K562 (cell line): ENCODE measurements around the gene USP20. TPM values are rescaled to one million over a fixed set of nuclear protein-coding genes. Genes with fewer than 3 reads are reported as not detected.

Source experiments
- ATAC-seq: fragments of 200-7000 bp; cut with Tn5 transposase; 3 replicates; pipeline ENCODE4 v1.9.1; 2020; ENCODE audit warnings: moderate library complexity
- BruUV-seq: library from RNA; stranded (reverse); fragments of 400-500 nt; replicated peaks from 2 replicates; lab custom pipeline; 2021; lab: Mats Ljungman, UMichigan
- CTCF ChIA-PET: fragments of 300-600 bp; formaldehyde crosslinking; extraction: SDS; loops from one replicate; lab custom pipeline; 2021; ENCODE audit warnings: low intra/inter-chr PET ratio; lab: Yijun Ruan, JAX
- POLR2A ChIA-PET: fragments of 300-600, 350-650 bp; sonication (Branson Sonifier 250); formaldehyde crosslinking; extraction: SDS; loops from one replicate; lab custom pipeline; 2021; ENCODE audit warnings: antibody characterized with exemption, inconsistent platforms; lab: Yijun Ruan, JAX
- DNase-seq, 4 experiments: peaks; one replicate each; pipeline versions ENCODE4 v3.0.0 to v3.0.0-alpha.2; 2011 to 2018; ENCODE audit warnings: low spot score in 3 of 4, mixed read lengths in 3 of 4; ENCODE audit errors: extremely low read depth in 1 of 4
- FAIRE-seq: peaks from 2 replicates; lab custom pipeline; 2011; peaks lifted over from hg19 to GRCh38; lab: Jason Lieb, UNC
- H2AFZ ChIP-seq: 2 replicates; pipeline ENCODE4 v1.6.0; 2011; ENCODE audit warnings: low read depth, low read length, control low read depth, inconsistent platforms
- H3K27ac ChIP-seq: fragments of 200-600 bp; 3 replicates; pipeline ENCODE4 v1.8.0; 2011; ENCODE audit warnings: low read depth, mild to moderate bottlenecking, control low read depth, inconsistent platforms, low read length, moderate library complexity, mixed read lengths; ENCODE audit errors: extremely low read depth
- H3K27me3 ChIP-seq, 2 experiments: fragments of 300-600 bp in 1 of 2; 2 replicates in 1 of 2; 3 replicates in 1 of 2; pipeline versions ENCODE4 v1.6.0 to v1.8.0; 2011; ENCODE audit warnings: inconsistent platforms in 2 of 2, low read length in 2 of 2, mild to moderate bottlenecking in 1 of 2, mixed read lengths in 1 of 2, moderate library complexity in 1 of 2; ENCODE audit not compliant: control insufficient read depth in 2 of 2, insufficient read depth in 2 of 2
- H3K36me3 ChIP-seq: fragments of 300-600 bp; 3 replicates; pipeline ENCODE4 v1.8.0; 2011; ENCODE audit warnings: mild to moderate bottlenecking, low read length, inconsistent platforms; ENCODE audit not compliant: control insufficient read depth, insufficient read depth
- H3K4me1 ChIP-seq, 2 experiments: fragments of 200-600 bp in 1 of 2; replicated peaks in 1 of 2; 2 replicates in 1 of 2; 3 replicates in 1 of 2; pipeline versions ENCODE4 v1.5.1 to v1.8.0; 2011; ENCODE audit warnings: inconsistent platforms in 2 of 2, low read length in 2 of 2, mild to moderate bottlenecking in 1 of 2, mixed read lengths in 1 of 2, moderate library complexity in 1 of 2; ENCODE audit not compliant: control insufficient read depth in 2 of 2, insufficient read depth in 2 of 2
- H3K4me2 ChIP-seq: 2 replicates; pipeline ENCODE4 v1.6.1; 2011; ENCODE audit warnings: low read length, control low read depth, inconsistent platforms, mixed read lengths; ENCODE audit not compliant: insufficient read depth
- H3K4me3 ChIP-seq: fragments of 200-600 bp; sonication (generic), shearing (Covaris generic); 2 replicates; pipeline ENCODE4 v1.5.1; 2016; ENCODE audit warnings: control low read depth, inconsistent platforms
- H3K79me2 ChIP-seq: fragments of 200-600 bp; 3 replicates; pipeline ENCODE4 v1.8.0; 2011; ENCODE audit warnings: low read length, inconsistent platforms; ENCODE audit not compliant: control insufficient read depth, insufficient read depth
- H3K9ac ChIP-seq, 2 experiments: 2 replicates each; pipeline versions ENCODE4 v1.6.0 to v1.6.1; 2011; ENCODE audit warnings: low read depth in 2 of 2, low read length in 2 of 2, control low read depth in 1 of 2, inconsistent platforms in 1 of 2, mild to moderate bottlenecking in 1 of 2, mixed read lengths in 1 of 2; ENCODE audit not compliant: insufficient read depth in 1 of 2
- H3K9me1 ChIP-seq: one replicate; pipeline ENCODE4 v1.6.0; 2011; ENCODE audit warnings: inconsistent platforms, mild to moderate bottlenecking, low read length, moderate library complexity; ENCODE audit not compliant: control insufficient read depth, insufficient read depth
- H3K9me3 ChIP-seq: replicated peaks from 2 replicates; pipeline ENCODE4 v1.5.1; 2011; ENCODE audit warnings: low read depth, low read length, inconsistent platforms; ENCODE audit not compliant: control insufficient read depth, insufficient read depth
- H4K20me1 ChIP-seq: replicated peaks from 2 replicates; pipeline ENCODE4 v1.6.1; 2011; ENCODE audit warnings: low read length, inconsistent platforms, mixed read lengths; ENCODE audit not compliant: control insufficient read depth, insufficient read depth
- CBFA2T3 ChIP-seq: fragments of 450-650 bp; IDR thresholded peaks from 2 replicates; pipeline ENCODE4 v1.6.1; 2017
- GTF2F1 ChIP-seq: IDR thresholded peaks from 2 replicates; pipeline ENCODE4 v1.6.1; 2011; ENCODE audit warnings: low read depth, low read length, improper control_type of control experiment
- HNRNPUL1 ChIP-seq: fragments of 200-400 bp; formaldehyde crosslinking; IDR thresholded peaks from 2 replicates; pipeline ENCODE4 v1.6.1; 2017; ENCODE audit warnings: low read length
- JUNB ChIP-seq: fragments of 450-650 bp; formaldehyde crosslinking; conservative IDR thresholded peaks from 2 replicates; pipeline ENCODE4 v1.4.0; 2020; ENCODE audit warnings: mild to moderate bottlenecking
- KLF10 ChIP-seq: fragments of 250-450 bp; sonication (Bioruptor Pico); IDR thresholded peaks from 2 replicates; pipeline ENCODE4 v1.6.1; 2021; ENCODE audit warnings: matching md5 sums
- NCOR1 ChIP-seq: fragments of 450-650 bp; IDR thresholded peaks from 2 replicates; pipeline ENCODE4 v1.6.1; 2016; ENCODE audit warnings: mild to moderate bottlenecking, moderate library complexity
- NR2F6 ChIP-seq: fragments of 450-650 bp; formaldehyde crosslinking; IDR thresholded peaks from 2 replicates; pipeline ENCODE4 v1.4.0; 2020; ENCODE audit warnings: mild to moderate bottlenecking
- POLR2AphosphoS5 ChIP-seq: IDR thresholded peaks from 2 replicates; pipeline ENCODE4 v1.6.1; 2011; ENCODE audit warnings: mild to moderate bottlenecking, low read depth, low read length, moderate library complexity; ENCODE audit not compliant: control insufficient read depth, insufficient read depth
- SMARCA5 ChIP-seq: fragments of 450-650 bp; IDR thresholded peaks from 2 replicates; pipeline ENCODE4 v1.6.1; 2016
- SMC3 ChIP-seq: conservative IDR thresholded peaks from 2 replicates; pipeline ENCODE4 v1.6.1; 2011; ENCODE audit warnings: low read depth, low read length, improper control_type of control experiment; ENCODE audit not compliant: insufficient read depth
- TCFL5 ChIP-seq: fragments of 250-450 bp; sonication (Bioruptor Pico); conservative IDR thresholded peaks from 2 replicates; pipeline ENCODE4 v1.6.1; 2021; ENCODE audit warnings: mild to moderate bottlenecking, moderate library complexity, matching md5 sums
- WHSC1 ChIP-seq: IDR thresholded peaks from one replicate; pipeline ENCODE4 v1.6.1; 2012; ENCODE audit warnings: low read length, control low read depth, inconsistent platforms
- ZFP36 ChIP-seq: fragments of 150-350 bp; IDR thresholded peaks from 2 replicates; pipeline ENCODE4 v1.6.1; 2018; ENCODE audit warnings: low read length, low read depth; ENCODE audit not compliant: partially characterized antibody
- ZNF561 ChIP-seq: fragments of 450-650 bp; formaldehyde crosslinking; conservative IDR thresholded peaks from 2 replicates; pipeline ENCODE4 v1.4.0; 2020; ENCODE audit warnings: mild to moderate bottlenecking, moderate library complexity
- whole genome bisulfite sequencing: fragments of 100-300 bp; shearing (Covaris generic); methylation state at CpG from one replicate; pipeline ENCODE4 v1.1.6; 2016; ENCODE audit warnings: low coverage, mixed read lengths; ENCODE audit not compliant: insufficient coverage; ENCODE audit errors: missing lambda C conversion rate; 5-methylcytosine and 5-hydroxymethylcytosine counted together
- in situ Hi-C: fragments of 300-500 bp; cut with MboI; formaldehyde crosslinking; loops from 4 replicates; pipeline ENCODE4 v1.15.0; 2018; ENCODE audit warnings: inconsistent platforms, mixed read lengths
- intact Hi-C: fragments of 100-400 bp; cut with micrococcal nuclease; formaldehyde crosslinking; loops from 2 replicates; pipeline ENCODE4 v1.14.2; 2022
- polyA plus RNA-seq, 8 experiments: library from polyadenylated mRNA; depleted of rRNA in 4 of 8; stranded (reverse) in 5 of 8; unstranded in 3 of 8; fragments of >200 nt; fragmentation: Nextera tagmentation in 2 of 8; fragmentation: Illumina TruSeq in 1 of 8; extraction: Ambion mirVana in 2 of 8; extraction: Trizol in 1 of 8; gene quantifications; 2 replicates each; pipeline versions ENCODE4 v1.2.1 to v1.2.3, GENCODE V29; 2011 to 2014; ENCODE audit warnings: inconsistent platforms in 1 of 8, missing spikeins in 1 of 8
- total RNA-seq, 7 experiments: library from RNA; depleted of rRNA in 6 of 7; stranded (reverse); fragments of >200 nt in 6 of 7; fragmentation: Illumina TruSeq in 2 of 7; extraction: Trizol in 2 of 7; gene quantifications; 2 replicates each; pipeline versions ENCODE4 v1.2.1 to v1.2.3, GENCODE V29; 2011 to 2021; ENCODE audit warnings: low replicate concordance in 1 of 7
- TF ChIP-seq, protein P1 (sequence below): sonication (generic); formaldehyde crosslinking; IDR thresholded peaks from 2 replicates; pipeline ENCODE4 v1.9.0; 2022; ENCODE audit warnings: mild to moderate bottlenecking, missing genetic modification reagents
- TF ChIP-seq, protein P2 (sequence below), 2 experiments: IDR thresholded peaks in 1 of 2; conservative IDR thresholded peaks in 1 of 2; 2 replicates each; pipeline ENCODE4 v1.6.1; 2016; ENCODE audit warnings: low read depth in 2 of 2, mild to moderate bottlenecking in 1 of 2, missing compliant biosample characterization in 1 of 2, missing genetic modification characterization in 1 of 2, moderate library complexity in 1 of 2
- TF ChIP-seq, protein P3 (sequence below): sonication (generic); formaldehyde crosslinking; IDR thresholded peaks from 2 replicates; pipeline ENCODE4 v1.8.0; 2023; ENCODE audit warnings: mild to moderate bottlenecking, missing genetic modification reagents
- TF ChIP-seq, protein P4 (sequence below): fragments of 250-450 bp; sonication (Bioruptor Pico); IDR thresholded peaks from 2 replicates; pipeline ENCODE4 v1.8.0; 2021; ENCODE audit warnings: moderate library complexity, mild to moderate bottlenecking, inconsistent platforms

Gene USP20
- total and polyA plus RNA-seq, 9 of the 15 experiments (the other 6 are each of a cell fraction or from before 2014, with no cell fraction given) = 1.9 to 136 (median 49.1) TPM

DNA sequence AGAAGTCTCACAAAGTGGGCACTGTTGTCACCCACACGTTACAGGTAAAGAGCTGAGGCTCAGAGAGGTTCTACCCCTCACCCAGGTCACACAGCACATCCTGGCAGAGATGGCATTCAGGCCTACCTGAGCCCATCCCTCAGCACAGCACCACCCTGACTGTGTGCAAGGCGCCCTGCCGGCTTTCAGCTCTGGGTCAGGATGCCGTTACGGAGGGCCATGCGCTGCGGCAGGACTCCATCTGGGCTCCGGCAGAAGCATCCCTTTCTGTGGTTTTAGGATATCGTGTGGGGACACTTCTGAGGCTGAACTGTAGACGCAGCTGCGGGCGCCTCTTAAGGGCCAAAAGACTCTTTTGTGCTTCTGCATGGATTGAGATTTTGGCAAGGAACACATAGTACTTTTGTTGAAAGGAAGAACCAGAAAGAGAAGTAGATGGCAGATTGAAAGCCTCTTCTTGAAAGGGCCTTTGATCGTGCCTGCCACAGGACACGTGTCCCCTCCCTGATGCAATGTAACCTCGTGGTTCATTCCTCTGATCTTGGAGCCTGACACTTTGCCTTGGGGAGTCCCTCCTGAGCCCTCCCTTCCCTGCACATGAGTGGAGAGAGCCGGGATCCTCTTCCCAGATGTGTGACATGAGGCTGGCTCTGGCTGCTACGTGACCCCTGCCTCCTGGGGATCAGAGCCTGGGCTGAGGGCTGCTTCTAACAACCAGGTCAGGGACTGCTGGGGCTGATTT, 31.3 kb downstream of the USP20 start:
- DNase-seq = no peak
- no peak for FAIRE-seq
- Histone ChIP-seq H3K9ac (peak overlapping the region in 1 of 2 experiments; percentile 81; a peak in 2 of 4 replicates), H3K27ac (peak overlapping the region; percentile 10; the same call in 1 of the 3 replicates), H2AFZ (no peak overlapping the region), H3K9me3 (no peaks in the 10 kb centered on the region), H3K4me1 (peaks cover 34 to 79% of the 10 kb centered on the region in 2 experiments), H3K4me3 (no peak overlapping the region), H3K36me3 (peaks cover 89% of the 10 kb centered on the region), H3K4me2 (no peak overlapping the region), H3K9me1 (peaks cover 4% of the 10 kb centered on the region), H4K20me1 (no peaks in the 10 kb centered on the region), H3K79me2 (peaks cover 8% of the 10 kb centered on the region; the same call in 2 of the 3 replicates), H3K27me3 (no peaks in the 10 kb centered on the region)
- whole genome bisulfite sequencing = 86% methylated on average over 17 of the region's 17 CpGs
- BruUV-seq = no TSS peak
- no peak for ATAC-seq
- ChIA-PET CTCF (no interaction called here), POLR2A (interaction anchor here (0.6 to 9.4 kb wide), 3 partner anchors 13 to 31 kb away, joined by 3 to 91 read pairs (median 5); partner anchors contain the start of genes C9orf78 and USP20)
- in situ Hi-C loops (no loop called here), intact Hi-C loops (no loop called here)
- TF ChIP-seq WHSC1 (no peak), HNRNPUL1 (no peak), JUNB (CRISPR knock-in tag) (no peak), GTF2F1 (no peak), ZNF561 (CRISPR knock-in tag) (no peak), CBFA2T3 (no peak), TCFL5 (CRISPR knock-in tag) (no peak), SMC3 (no peak), ZFP36 (peak; percentile 78), POLR2AphosphoS5 (peak; percentile 18; the same call in 1 of the 2 replicates), NR2F6 (CRISPR knock-in tag) (no peak), KLF10 (CRISPR knock-in tag) (no peak), SMARCA5 (0 out of 2 replicates have a peak, but pooled peaks have one; percentile 38), NCOR1 (no peak)
- TF ChIP-seq, protein P1, sequence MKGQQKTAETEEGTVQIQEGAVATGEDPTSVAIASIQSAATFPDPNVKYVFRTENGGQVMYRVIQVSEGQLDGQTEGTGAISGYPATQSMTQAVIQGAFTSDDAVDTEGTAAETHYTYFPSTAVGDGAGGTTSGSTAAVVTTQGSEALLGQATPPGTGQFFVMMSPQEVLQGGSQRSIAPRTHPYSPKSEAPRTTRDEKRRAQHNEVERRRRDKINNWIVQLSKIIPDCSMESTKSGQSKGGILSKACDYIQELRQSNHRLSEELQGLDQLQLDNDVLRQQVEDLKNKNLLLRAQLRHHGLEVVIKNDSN (CRISPR knock-in tag) = no peak
- TF ChIP-seq, protein P2, sequence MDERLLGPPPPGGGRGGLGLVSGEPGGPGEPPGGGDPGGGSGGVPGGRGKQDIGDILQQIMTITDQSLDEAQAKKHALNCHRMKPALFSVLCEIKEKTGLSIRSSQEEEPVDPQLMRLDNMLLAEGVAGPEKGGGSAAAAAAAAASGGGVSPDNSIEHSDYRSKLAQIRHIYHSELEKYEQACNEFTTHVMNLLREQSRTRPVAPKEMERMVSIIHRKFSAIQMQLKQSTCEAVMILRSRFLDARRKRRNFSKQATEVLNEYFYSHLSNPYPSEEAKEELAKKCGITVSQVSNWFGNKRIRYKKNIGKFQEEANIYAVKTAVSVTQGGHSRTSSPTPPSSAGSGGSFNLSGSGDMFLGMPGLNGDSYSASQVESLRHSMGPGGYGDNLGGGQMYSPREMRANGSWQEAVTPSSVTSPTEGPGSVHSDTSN (CRISPR knock-in tag; IDR thresholded peaks at IDR 0.05; ENCODE audit: low read depth) = no peak
- TF ChIP-seq, protein P2 (tag; conservative IDR thresholded peaks at IDR 0.05; ENCODE audit: low read depth) = no peak
- TF ChIP-seq, protein P3, sequence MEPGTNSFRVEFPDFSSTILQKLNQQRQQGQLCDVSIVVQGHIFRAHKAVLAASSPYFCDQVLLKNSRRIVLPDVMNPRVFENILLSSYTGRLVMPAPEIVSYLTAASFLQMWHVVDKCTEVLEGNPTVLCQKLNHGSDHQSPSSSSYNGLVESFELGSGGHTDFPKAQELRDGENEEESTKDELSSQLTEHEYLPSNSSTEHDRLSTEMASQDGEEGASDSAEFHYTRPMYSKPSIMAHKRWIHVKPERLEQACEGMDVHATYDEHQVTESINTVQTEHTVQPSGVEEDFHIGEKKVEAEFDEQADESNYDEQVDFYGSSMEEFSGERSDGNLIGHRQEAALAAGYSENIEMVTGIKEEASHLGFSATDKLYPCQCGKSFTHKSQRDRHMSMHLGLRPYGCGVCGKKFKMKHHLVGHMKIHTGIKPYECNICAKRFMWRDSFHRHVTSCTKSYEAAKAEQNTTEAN (CRISPR knock-in tag) = no peak
- TF ChIP-seq, protein P4, sequence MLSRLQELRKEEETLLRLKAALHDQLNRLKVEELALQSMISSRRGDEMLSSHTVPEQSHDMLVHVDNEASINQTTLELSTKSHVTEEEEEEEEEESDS = no peak
